ENCODE results near the gene FCER2. TPM values are rescaled to one million over a fixed set of nuclear protein-coding genes. Genes with fewer than 3 reads are reported as not detected.

FCER2 gene
- total RNA-seq, 4 donors from 2014 or later = 0.49 to 0.88 (median 0.68) TPM; not detected in 1

GRCh38 chr19:7687177-7687576 lies 14.8 kb downstream of the FCER2 start:
- TF ChIP-seq CTCF (IDR thresholded peaks at IDR 0.05; ENCODE audit: low read depth) = no peak

- TF ChIP-seq CTCF (IDR thresholded peaks at IDR 0.05; ENCODE audit: low read depth) = no peak
Observed at GRCh38 chr19:7685546-7686445, 16.1 kb downstream of the FCER2 start.

GRCh38 chr19:7682175-7682855 lies 19.6 kb downstream of the FCER2 start:
- TF ChIP-seq CTCF (IDR thresholded peaks at IDR 0.05; ENCODE audit: low read depth) = no peak

- TF ChIP-seq CTCF (IDR thresholded peaks at IDR 0.05; ENCODE audit: low read depth) = no peak
Observed at GRCh38 chr19:7681340-7682174, 20.4 kb downstream of the FCER2 start.

- no peak for TF ChIP-seq CTCF (IDR thresholded peaks at IDR 0.05; ENCODE audit: low read depth)
Observed at GRCh38 chr19:7680606-7681339, 21.2 kb downstream of the FCER2 start, which contains the start of gene TRAPPC5. Gene TRAPPC5, plus strand, starts transcription at chr19:7680833. Its CDS starts 1,421 bp downstream, at chr19:7682254.

GRCh38 chr19:7679771-7680605 lies 21.9 kb downstream of the FCER2 start:
- TF ChIP-seq CTCF (IDR thresholded peaks at IDR 0.05; ENCODE audit: low read depth) = no peak

All from subcutaneous adipose tissue (tissue), 4 donors.